CD4-positive, alpha-beta T cell (primary cell): ENCODE measurements around the gene FAM83E. TPM values are rescaled to one million over a fixed set of nuclear protein-coding genes. Genes with fewer than 3 reads are reported as not detected.

ENCODE experiments used
- ATAC-seq: fragments of 200-7000 bp; cut with Tn5 transposase; one replicate; pipeline ENCODE4 v1.10.0; 2022; ENCODE audit warnings: mild to moderate bottlenecking; ENCODE audit not compliant: poor library complexity
- CTCF ChIA-PET: fragments of 350-600 bp; sonication (Branson Sonifier 250); formaldehyde crosslinking; loops from one replicate; lab custom pipeline; 2021; ENCODE audit warnings: antibody characterized with exemption, inconsistent platforms; lab: Charles Lee
- POLR2A ChIA-PET: fragments of 350-600 bp; sonication (Branson Sonifier 250); formaldehyde crosslinking; loops from one replicate; lab custom pipeline; 2021; ENCODE audit warnings: antibody characterized with exemption, inconsistent platforms; lab: Charles Lee
- DNase-seq, 14 experiments: peaks; one replicate each; pipeline ENCODE4 v3.0.0-alpha.2; 2013 to 2020; ENCODE audit warnings: mixed read lengths in 2 of 14
- H3K27ac ChIP-seq, 2 donors: one replicate each; pipeline versions ENCODE4 v1.5.1 to v1.7.0; 2013; ENCODE audit warnings: low read length in 2 of 2, low read depth in 1 of 2, mild to moderate bottlenecking in 1 of 2
- H3K27me3 ChIP-seq, 2 experiments: 1 replicate in 1 of 2; 2 replicates in 1 of 2; pipeline versions ENCODE4 v1.6.1 to v1.7.0; 2013; ENCODE audit warnings: low read length in 2 of 2, control low read depth in 1 of 2, mild to moderate bottlenecking in 1 of 2, moderate library complexity in 1 of 2; ENCODE audit not compliant: insufficient read depth in 2 of 2, control insufficient read depth in 1 of 2
- H3K36me3 ChIP-seq: one replicate; pipeline ENCODE4 v1.6.1; 2013; ENCODE audit warnings: low read length, control low read depth; ENCODE audit not compliant: insufficient read depth
- H3K4me1 ChIP-seq: one replicate; pipeline ENCODE4 v1.6.1; 2013; ENCODE audit warnings: low read length, control low read depth; ENCODE audit not compliant: insufficient read depth
- H3K4me3 ChIP-seq: one replicate; pipeline ENCODE4 v1.5.1; 2013; ENCODE audit warnings: mild to moderate bottlenecking, low read length, moderate library complexity
- H3K9me3 ChIP-seq, 2 experiments: 1 replicate in 1 of 2; 2 replicates in 1 of 2; pipeline versions ENCODE4 v1.6.1 to v1.7.0; 2013; ENCODE audit warnings: low read length in 2 of 2, mild to moderate bottlenecking in 2 of 2, control low read depth in 1 of 2, moderate library complexity in 1 of 2; ENCODE audit not compliant: control insufficient read depth in 1 of 2, insufficient read depth in 1 of 2
- H3K27ac Mint-ChIP-seq: one replicate; pipeline ENCODE4 v1.8.0; 2020; ENCODE audit warnings: mixed read lengths
- H3K27me3 Mint-ChIP-seq: one replicate; pipeline ENCODE4 v1.8.0; 2021; ENCODE audit warnings: mixed read lengths
- H3K36me3 Mint-ChIP-seq: one replicate; pipeline ENCODE4 v1.8.0; 2021; ENCODE audit warnings: low read depth, mixed read lengths
- H3K4me1 Mint-ChIP-seq: one replicate; pipeline ENCODE4 v1.8.0; 2021; ENCODE audit warnings: low read depth, mixed read lengths
- H3K4me3 Mint-ChIP-seq: one replicate; pipeline ENCODE4 v1.8.0; 2020; ENCODE audit warnings: mild to moderate bottlenecking, mixed read lengths
- H3K9me3 Mint-ChIP-seq: one replicate; pipeline ENCODE4 v1.8.0; 2020; ENCODE audit warnings: mixed read lengths
- intact Hi-C, 2 experiments: fragments of 100-400 bp; cut with DNase I in 1 of 2; cut with micrococcal nuclease in 1 of 2; formaldehyde crosslinking; loops; one replicate each; pipeline versions ENCODE4 v1.15.1 to v1.9.0; 2023 to 2025; cut with DNase I, micrococcal nuclease
- total RNA-seq, 174 experiments: library from RNA in 2 of 174; stranded (reverse) in 2 of 174; gene quantifications; one replicate each; pipeline ENCODE4 v1.2.3 and lab custom pipeline; 2021 to 2026
- TF ChIP-seq, protein P1 (sequence below): fragments of 200-600 bp; IDR thresholded peaks from one replicate; pipeline ENCODE4 v1.8.0; 2022; ENCODE audit warnings: antibody characterized with exemption, mild to moderate bottlenecking

The FAM83E gene
- total RNA-seq, 2 experiments from 2014 or later: 1.6 to 2.6 TPM

DNA sequence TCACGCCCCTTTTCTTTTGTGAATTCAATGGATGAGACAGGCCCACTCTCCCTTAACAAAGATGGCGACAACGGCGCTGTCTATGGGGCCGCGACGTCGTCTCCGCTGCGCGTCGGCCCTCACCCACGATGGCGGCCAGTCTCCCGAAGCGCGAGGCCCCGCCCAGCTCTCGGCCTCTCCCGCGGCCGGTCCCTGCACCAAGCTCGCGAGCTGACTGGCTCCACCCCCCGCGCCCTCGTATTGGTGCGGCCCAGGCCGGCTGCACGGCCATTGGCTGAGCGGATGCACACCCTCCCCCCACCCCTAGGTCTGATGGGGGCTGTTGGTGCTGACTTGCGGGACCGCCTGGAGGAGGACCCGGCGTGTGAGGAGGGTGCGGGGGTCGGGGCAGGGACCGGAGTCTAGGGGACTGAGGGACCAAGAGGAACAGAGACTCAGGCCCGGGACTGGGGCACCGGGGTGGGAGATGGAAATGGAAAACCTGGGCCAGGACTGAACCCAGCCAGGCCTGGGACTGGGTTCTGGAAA, 9.3 kb upstream of the FAM83E start:
- TF ChIP-seq, protein P1, sequence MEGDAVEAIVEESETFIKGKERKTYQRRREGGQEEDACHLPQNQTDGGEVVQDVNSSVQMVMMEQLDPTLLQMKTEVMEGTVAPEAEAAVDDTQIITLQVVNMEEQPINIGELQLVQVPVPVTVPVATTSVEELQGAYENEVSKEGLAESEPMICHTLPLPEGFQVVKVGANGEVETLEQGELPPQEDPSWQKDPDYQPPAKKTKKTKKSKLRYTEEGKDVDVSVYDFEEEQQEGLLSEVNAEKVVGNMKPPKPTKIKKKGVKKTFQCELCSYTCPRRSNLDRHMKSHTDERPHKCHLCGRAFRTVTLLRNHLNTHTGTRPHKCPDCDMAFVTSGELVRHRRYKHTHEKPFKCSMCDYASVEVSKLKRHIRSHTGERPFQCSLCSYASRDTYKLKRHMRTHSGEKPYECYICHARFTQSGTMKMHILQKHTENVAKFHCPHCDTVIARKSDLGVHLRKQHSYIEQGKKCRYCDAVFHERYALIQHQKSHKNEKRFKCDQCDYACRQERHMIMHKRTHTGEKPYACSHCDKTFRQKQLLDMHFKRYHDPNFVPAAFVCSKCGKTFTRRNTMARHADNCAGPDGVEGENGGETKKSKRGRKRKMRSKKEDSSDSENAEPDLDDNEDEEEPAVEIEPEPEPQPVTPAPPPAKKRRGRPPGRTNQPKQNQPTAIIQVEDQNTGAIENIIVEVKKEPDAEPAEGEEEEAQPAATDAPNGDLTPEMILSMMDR: no peak
- Mint-ChIP-seq H3K36me3 (peaks cover 36% of the 10 kb centered on the region), H3K9me3 (no peaks in the 10 kb centered on the region), H3K27ac (peak overlapping the region; percentile 77), H3K4me1 (peaks cover 40% of the 10 kb centered on the region), H3K4me3 (peak overlapping the region; percentile 86), H3K27me3 (no peaks in the 10 kb centered on the region)
- intact Hi-C loops: loop anchor here in 1 of 2 experiments (1.0 to 10.0 kb wide), 2 partner anchors 10 to 371 kb away; partner anchors contain the start of genes GYS1 and RUVBL2
- ChIA-PET POLR2A (interaction anchor here (0.8 to 3.6 kb wide), 6 partner anchors 10 to 303 kb away, joined by 3 to 38 read pairs (median 6); partner anchors contain the start of gene DBP), CTCF (interaction anchor here (0.8 to 1.3 kb wide), 3 partner anchors 15 to 369 kb away, joined by 3 to 4 read pairs (median 3); partner anchors contain the start of gene RUVBL2)
- Histone ChIP-seq H3K27ac (peak overlapping the region; percentile 57 to 58), H3K4me1 (peaks cover 45% of the 10 kb centered on the region), H3K27me3 (no peaks in the 10 kb centered on the region), H3K36me3 (peaks cover 7% of the 10 kb centered on the region), H3K9me3 (no peaks in the 10 kb centered on the region), H3K4me3 (peak overlapping the region; percentile 48)
- ATAC-seq (peak; percentile 77), DNase-seq (peak; percentile 88 to 98 (median 95))

DNA sequence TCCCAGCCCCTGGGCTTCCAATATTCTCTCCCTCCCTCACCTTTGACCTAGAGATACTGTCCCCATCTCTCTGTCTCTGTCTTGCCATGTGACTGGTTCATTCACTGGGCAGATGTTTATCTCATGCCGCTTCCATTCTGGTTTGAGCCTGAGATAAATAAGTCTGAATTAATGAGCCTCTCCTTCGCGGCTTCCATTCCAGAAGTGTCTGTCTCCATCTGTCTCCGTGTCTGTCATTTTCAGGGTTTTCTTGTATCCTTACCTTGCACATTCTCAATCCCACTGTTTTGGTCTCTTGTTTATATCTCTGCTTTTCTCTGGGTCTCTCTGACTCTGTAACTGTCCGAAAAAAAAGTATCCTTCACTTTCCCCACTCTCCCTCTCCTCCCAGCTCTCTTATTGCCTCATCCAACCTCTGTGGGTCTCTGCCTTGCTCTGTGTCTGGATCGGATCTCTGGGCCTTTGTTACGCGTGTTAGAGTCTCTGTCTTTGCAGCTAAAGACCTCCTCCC, 8.7 kb upstream of the FAM83E start:
- H3K36me3 ChIP-seq: peaks cover 7% of the 10 kb centered on the region

More for the DNA sequence above, 8.7 kb upstream of the FAM83E start:
- Mint-ChIP-seq H3K9me3 (no peaks in the 10 kb centered on the region), H3K4me1 (peaks cover 45% of the 10 kb centered on the region), H3K27ac (peak overlapping the region; percentile 77), H3K27me3 (no peaks in the 10 kb centered on the region), H3K4me3 (peak overlapping the region; percentile 86), H3K36me3 (peaks cover 38% of the 10 kb centered on the region)
- ChIA-PET POLR2A (interaction anchor here (0.8 to 3.6 kb wide), 6 partner anchors 10 to 303 kb away, joined by 3 to 38 read pairs (median 6); partner anchors contain the start of gene DBP), CTCF (interaction anchor here (0.8 to 1.3 kb wide), 3 partner anchors 15 to 370 kb away, joined by 3 to 4 read pairs (median 3); partner anchors contain the start of gene RUVBL2)
- intact Hi-C loops: loop anchor here in 1 of 2 experiments (1.0 to 10.0 kb wide), 2 partner anchors 11 to 371 kb away; partner anchors contain the start of genes GYS1 and RUVBL2
- DNase-seq (no peak), ATAC-seq (no peak)
- H3K4me1 ChIP-seq: peaks cover 47% of the 10 kb centered on the region
- H3K9me3 ChIP-seq: no peaks in the 10 kb centered on the region
- H3K27ac ChIP-seq: peak overlapping the region; percentile 47 to 58
- TF ChIP-seq, protein P1: no peak
- H3K4me3 ChIP-seq: peak overlapping the region; percentile 48
- H3K27me3 ChIP-seq: no peaks in the 10 kb centered on the region
